Iris pigment epithelial cell (primary cell): ENCODE data around the gene SGPP1.
"Not testable (repeated sequence)": the region's sequence is repeated elsewhere in the genome, so short reads cannot be mapped to it uniquely, and the experiment has no call there.

ENCODE experiments used
- DNase-seq: peaks from one replicate; pipeline ENCODE4 v3.0.0-alpha.2; 2011; ENCODE audit warnings: low read depth

Gene SGPP1

DNA sequence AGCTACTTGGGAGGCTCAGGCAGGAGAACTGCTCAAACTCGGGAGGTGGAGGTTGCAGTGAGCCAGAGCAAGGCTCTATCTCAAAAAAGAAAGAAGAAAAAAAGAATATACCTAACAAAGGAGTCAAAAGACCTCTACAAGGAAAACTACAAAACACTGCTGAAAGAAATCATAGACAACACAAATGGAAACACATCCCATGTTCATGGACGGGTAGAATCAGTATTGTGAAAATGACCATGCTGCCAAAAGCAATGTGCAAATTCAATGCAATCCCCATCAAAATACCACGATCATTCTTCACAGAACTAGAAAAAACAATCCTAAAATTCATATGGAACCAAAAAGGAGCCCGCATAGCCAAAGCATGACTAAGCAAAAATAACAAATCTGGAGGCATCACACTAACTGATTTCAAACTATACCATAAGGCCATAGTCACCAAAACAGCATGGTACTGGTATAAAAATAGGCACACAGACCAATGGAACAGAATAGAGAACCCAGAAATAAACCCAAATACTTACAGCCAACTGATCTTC is 91.7 kb downstream of the SGPP1 start:
- DNase-seq, result not testable (repeated sequence)
